Hepatocyte (in vitro differentiated cells): Measurements from ENCODE around the gene AJUBA.

ENCODE experiments used
- CTCF ChIP-seq: fragments of 200-600 bp; sonication (generic); IDR thresholded peaks from 2 replicates; pipeline ENCODE4 v1.5.1; 2016; ENCODE audit warnings: antibody characterized with exemption, mild to moderate bottlenecking; ENCODE audit not compliant: poor library complexity
- EZH2phosphoT487 ChIP-seq: fragments of 200-600 bp; sonication (generic); IDR thresholded peaks from one replicate; pipeline ENCODE4 v1.6.1; 2018; ENCODE audit warnings: antibody characterized with exemption, mild to moderate bottlenecking, low read depth, moderate library complexity; ENCODE audit not compliant: unreplicated experiment, severe bottlenecking

- no peak for TF ChIP-seq CTCF
- no peak for TF ChIP-seq EZH2phosphoT487
Observed at GRCh38 chr14:22928237-22929103, 53.9 kb downstream of the AJUBA start.
